GM19023 (cell line): ENCODE data around the gene RBM47.

Experiments used
- ATAC-seq: cut with Tn5 transposase; IDR thresholded peaks from one replicate; pipeline ENCODE4 v1.9.1; 2021; ENCODE audit warnings: mild to moderate bottlenecking, moderate library complexity; ENCODE audit not compliant: unreplicated experiment

The RBM47 gene

DNA sequence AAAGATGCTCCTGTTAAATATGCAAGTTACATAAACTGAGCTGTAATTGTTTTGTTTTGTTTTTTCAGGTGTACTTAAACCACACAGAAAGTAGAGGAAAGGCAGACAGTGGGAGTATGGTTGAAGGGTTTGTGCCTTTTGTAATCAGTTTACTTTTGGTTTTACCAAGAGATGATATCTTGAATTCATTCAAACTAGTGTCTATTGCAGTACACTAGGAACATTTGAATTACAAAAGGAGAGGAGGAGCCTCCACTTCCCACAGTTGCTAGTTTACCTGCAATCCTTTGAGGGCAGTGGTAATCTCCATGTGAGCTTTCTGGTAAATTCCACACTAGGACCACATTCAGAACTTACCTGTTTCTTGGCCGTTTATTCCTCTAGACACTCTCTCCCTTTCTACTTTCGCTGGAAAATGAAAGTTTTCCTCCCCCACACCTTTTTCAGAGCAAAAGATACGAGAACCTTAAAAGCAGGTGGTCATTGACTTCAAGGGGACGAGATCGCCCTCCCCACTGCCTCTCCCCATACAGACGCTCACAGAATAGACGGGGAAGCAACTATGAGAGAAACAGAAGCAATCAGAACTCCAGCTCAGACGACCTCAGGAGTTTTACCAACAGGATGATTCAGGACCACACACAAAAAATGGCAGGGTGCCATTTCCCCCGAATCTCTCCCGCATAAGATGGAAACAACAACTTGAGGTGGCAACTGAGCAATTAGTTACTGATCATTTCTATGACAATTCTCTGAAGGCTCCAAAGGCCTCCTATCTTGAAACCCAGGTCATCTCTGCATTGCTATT lies 3.3 kb downstream of the RBM47 start:
- no peak for ATAC-seq

DNA sequence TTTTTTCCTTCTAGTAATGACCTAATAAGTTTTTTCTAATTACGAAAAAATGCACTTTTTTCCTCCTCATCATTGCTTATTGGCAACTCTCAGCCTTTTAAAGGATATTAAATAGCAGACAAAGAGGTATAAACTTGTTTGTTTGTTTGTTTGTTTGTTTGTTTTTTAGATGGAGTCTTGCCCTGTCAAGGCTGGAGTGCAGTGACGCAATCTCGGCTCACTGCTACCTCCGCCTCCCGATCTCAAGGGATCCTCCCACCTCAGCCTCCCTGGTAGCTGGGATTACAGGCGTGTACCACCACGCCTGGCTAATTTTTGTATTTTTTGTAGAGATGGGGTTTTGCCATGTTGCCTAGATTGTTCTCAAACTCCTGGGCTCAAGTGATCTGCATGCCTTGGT lies 6.0 kb downstream of the RBM47 start:
- ATAC-seq: no peak

DNA sequence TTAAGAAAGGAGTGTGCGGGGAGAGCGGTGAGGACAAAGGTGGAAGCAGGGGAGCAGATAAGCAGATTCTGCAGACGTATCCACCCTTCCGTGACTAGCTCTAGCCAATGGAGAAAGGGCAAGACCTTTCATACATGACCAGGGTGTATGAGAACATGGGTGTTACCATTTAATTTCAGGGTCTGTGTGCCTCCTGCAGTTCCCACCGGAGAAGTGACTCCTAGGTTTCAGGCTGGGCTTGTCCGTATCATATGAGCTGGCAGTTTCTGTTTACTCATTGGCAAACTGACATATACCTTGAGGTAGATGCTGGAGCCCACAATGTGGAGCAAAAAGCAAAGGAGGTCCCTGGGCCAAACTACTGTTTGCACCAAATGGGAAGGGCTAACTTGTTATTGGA lies 6.8 kb downstream of the RBM47 start:
- peak; percentile 34 for ATAC-seq

DNA sequence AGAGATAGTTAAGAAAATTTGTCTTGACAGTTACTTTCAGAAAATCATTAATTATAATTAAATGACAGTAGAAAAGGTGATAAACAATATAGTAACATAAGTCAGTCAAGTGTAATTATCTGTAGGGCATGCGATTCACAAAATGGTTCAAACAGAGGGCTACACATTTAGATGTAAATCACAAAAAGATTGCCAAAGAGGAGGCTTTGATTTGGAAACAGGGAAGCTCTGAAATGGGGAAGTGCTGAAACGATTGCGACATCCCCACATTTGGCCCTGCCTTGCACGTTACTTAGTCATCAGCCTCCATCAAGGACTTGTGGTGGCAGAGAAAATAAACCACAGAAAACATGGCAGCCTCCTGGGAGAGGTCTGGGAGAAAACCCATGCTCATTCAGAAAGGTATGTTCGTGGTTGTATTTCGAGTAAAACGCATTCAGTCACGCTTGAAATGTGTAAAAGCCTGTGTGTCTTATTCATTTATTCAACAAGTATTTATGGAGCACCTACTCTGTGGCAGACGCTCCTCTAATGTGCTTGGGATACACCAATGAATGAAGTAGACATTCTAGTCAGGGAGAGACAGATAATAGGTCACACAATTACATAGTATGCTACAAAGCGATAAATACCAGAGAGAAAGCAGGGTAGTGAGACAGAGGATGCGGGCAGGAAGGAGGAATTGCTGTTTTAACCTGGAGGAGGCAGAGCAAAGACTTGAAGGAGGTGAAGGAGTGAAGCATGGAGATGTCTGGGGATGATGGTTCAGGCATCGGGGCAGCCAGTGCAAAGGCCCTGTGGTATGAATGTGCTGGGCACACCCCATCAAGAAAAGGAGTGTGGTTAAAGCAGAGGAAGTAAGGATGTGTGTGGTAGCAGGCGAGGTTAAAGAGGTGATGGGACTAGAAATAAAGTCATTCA lies 7.8 kb downstream of the RBM47 start:
- peak; percentile 58 for ATAC-seq

DNA sequence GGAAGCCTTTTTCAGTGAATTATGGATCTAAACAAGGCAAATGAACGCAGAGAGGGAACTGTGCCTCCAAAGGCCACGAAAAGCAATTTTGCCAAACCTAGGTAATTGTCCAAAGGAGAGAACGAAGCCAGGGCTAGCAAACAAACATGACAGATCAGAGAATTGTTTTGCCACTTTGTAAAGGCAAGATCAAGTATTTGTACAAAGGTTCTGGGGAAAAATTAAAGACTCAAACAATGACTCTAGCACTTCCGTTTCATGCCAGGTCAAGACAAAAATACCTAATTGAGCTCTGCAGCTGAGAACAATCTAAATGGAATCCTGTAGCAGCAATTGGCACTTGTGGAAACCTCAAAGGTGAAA lies 8.5 kb downstream of the RBM47 start:
- no peak for ATAC-seq

DNA sequence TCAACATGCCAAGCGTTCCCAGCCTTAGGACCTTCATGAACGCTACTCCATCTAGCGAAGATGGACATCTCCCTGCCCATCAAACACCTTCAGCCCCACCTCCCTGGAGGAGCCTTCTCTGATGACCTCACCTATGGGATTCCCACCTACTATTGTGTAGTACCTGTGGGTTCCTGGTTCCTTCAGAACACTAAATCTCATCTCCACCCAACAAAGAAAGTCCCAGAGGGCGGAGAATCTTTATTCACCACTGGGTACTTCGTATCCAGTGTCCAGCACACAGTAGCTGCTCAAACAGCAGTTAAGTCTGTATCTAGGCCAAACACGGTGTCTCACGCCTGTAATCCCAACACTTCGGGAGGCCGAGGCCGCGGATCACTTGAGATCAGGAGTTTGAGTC lies 10.1 kb downstream of the RBM47 start:
- no peak for ATAC-seq

- ATAC-seq: no peak
These were observed 11.8 kb downstream of the RBM47 start for GRCh38 chr4:40617872-40618271.

- ATAC-seq: no peak
These were observed 15.6 kb downstream of the RBM47 start for GRCh38 chr4:40614031-40614430.

DNA sequence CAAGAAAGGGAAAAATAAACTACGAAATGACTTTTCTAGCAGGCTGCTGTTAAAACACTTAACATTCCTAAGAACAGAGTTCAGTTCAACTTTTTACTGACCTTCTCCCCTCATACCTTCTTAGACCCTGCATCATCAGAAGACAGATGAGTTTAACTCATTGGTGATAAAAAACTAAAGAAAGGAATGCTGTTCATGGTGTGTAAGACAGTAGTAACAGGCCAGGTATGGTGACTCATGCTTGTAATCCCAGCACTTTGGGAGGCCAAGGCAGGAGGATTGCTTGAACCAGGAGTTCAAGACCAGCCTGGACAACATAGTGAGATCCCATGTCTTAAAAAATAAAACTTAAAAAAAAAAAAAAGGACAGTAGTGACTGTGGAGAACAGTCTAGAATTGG lies 16.2 kb downstream of the RBM47 start:
- ATAC-seq: no peak

DNA sequence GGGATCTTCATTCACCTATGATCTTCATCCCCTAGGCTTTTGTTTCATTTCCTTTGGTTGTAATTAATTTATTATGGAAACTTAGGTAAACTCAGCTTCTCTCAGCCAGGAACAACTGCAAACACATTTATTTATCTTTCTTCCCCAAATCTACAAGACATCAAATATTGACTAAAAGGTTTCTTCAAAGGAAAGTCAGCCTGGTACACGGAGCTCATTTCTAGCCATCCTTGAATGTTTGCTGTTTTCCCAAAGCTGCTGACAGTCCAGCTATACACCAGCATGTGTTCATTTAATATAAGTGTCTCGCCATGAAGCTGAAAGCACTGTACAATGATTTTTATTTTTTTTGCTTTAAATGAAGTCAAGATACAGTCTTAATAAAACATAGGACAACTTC lies 16.8 kb downstream of the RBM47 start:
- ATAC-seq: no peak

DNA sequence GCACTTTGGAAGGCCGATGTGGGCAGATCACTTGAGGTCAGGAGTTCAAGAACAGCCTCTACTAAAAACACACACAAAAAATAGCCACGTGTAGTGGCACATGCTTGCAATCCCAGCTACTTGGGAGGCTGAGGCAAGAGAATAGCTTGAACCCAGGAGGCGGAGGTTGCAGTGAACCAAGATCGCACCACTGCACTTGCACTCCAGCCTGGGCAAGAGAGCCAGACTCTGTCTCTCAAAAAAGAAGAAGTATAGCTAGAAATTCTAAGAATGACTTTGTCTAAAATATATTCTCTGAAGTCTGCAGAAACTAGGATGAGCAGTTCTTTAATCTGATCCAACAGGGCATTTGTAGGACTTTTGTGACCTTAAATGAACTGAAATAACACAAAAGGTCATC lies 17.4 kb downstream of the RBM47 start:
- no peak for ATAC-seq

DNA sequence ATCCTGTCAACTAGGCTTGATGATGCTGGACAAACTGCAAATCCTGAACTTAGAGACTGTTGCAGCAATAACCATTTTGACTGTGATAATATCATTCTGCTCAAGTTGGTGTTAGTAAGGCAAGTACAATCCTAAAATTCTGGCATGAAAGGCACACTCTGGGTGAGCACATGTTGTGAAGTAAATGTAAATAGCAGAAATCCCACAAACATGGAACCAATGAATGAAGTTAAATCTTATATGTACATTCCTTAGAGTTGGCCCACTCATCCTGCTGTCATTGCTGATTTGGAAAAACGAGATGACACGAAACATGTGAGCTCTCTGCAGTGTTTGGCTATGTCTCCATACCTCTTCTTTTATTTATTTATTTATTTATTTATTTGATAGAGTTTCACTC lies 21.0 kb downstream of the RBM47 start:
- no peak for ATAC-seq

- ATAC-seq: no peak
These were observed 22.4 kb downstream of the RBM47 start for GRCh38 chr4:40607221-40607620.

DNA sequence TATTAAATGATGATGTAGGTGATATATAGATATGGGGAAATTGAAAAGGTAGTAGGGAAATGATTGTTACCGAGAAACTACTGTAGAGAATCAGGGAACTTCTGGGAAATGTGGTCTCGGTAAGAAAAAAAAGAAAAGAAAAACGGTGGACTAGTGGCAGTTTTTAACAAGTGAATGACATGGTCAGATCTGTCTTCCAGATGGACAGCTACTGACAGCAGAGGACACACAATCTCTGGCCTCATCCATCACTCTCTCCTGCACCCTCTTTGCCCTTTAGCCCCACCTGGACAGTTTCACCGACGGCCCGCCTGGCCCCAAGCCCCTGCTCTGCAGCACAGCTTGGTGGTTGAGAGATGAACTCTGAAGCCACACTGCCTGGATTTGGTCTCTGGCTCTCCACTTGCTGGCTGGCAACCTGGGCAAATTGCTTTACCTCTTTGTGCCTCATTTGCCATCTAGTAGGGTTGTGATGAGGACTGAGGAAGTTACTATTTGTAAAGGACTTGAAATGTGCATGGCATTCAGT lies 23.4 kb downstream of the RBM47 start:
- ATAC-seq: no peak

- ATAC-seq: no peak
These were observed 26.4 kb downstream of the RBM47 start for GRCh38 chr4:40603281-40603680.

- ATAC-seq: no peak
These were observed 28.0 kb downstream of the RBM47 start for GRCh38 chr4:40601641-40602040.

GRCh38 chr4:40600850-40601249 lies 28.8 kb downstream of the RBM47 start:
- ATAC-seq: no peak

DNA sequence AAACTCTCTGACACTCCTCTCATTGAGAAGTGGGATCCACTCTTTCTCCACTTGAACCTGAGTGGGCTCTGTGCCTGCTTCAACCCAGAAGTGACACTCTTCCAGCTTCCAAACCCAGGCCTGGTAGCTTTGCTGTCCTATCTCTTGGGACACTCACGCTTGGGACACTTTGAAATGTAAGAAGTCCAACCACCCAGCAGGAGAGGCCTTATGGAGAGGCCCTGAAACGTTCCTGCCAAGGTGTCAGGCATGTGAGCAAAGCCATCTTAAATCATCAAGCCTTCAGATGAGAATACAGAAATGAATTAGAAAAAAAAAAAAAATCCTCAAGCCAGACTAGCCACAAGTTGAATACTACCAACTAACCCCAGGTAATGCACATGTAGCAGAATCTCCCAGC lies 30.2 kb downstream of the RBM47 start:
- ATAC-seq: no peak

- no peak for ATAC-seq
These were observed 33.1 kb downstream of the RBM47 start for GRCh38 chr4:40596522-40596921.

DNA sequence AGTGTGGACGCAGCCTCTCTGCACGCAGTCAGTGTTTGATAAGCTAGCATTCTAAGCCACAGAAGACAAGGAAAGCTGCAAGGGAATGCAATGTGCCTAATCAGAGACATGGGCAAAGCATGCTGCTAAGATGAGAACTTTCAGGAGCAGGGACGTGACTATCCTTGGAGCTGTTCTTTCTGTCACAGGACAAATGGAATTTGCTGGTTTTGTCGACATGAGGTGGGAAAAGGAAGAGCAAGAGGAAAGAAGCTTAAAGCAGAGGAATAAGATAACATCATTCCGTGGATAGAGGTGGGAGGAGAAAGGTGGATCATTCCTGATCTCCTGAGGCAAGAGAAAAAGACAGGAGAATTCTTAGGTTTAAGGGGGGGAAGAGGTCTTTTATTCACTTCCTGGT lies 33.7 kb downstream of the RBM47 start:
- no peak for ATAC-seq

- no peak for ATAC-seq
These were observed 35.1 kb downstream of the RBM47 start for GRCh38 chr4:40594261-40595178.
